Endothelial cell of umbilical vein (primary cell): ENCODE data around the gene KRTAP5-1. TPM values are rescaled to one million over a fixed set of nuclear protein-coding genes. Genes with fewer than 3 reads are reported as not detected.

Experiments used
- BruUV-seq: library from RNA; stranded (reverse); fragments of 400-500 nt; replicated peaks from 2 replicates; lab custom pipeline; 2021; lab: Mats Ljungman, UMichigan
- CTCF ChIA-PET: fragments of 300-600, 350-600 bp; sonication (Branson Sonifier 250); formaldehyde crosslinking; loops from one replicate; lab custom pipeline; 2021; ENCODE audit warnings: antibody characterized with exemption, inconsistent platforms; lab: Charles Lee
- POLR2A ChIA-PET: fragments of 300-600, 350-600 bp; sonication (Branson Sonifier 250); formaldehyde crosslinking; loops from one replicate; lab custom pipeline; 2021; ENCODE audit warnings: antibody characterized with exemption, inconsistent platforms; lab: Charles Lee
- DNase-seq: peaks from one replicate; pipeline ENCODE4 v3.0.0-alpha.2; 2011; ENCODE audit warnings: low read depth, low spot score
- FAIRE-seq: peaks from 2 replicates; lab custom pipeline; 2011; peaks lifted over from hg19 to GRCh38; lab: Jason Lieb, UNC
- H2AFZ ChIP-seq: 2 replicates; pipeline ENCODE4 v1.6.0; 2012; ENCODE audit warnings: low read depth, low read length, control low read depth, inconsistent platforms
- H3K27ac ChIP-seq: 2 replicates; pipeline ENCODE4 v1.5.1; 2011; ENCODE audit warnings: low read depth, mild to moderate bottlenecking, control low read depth, low read length, moderate library complexity; ENCODE audit not compliant: insufficient read depth
- H3K27me3 ChIP-seq, 2 experiments: 2 replicates each; pipeline versions ENCODE4 v1.6.0 to v1.6.1; 2011; ENCODE audit warnings: low read length in 2 of 2, mixed read lengths in 1 of 2; ENCODE audit not compliant: control insufficient read depth in 2 of 2, insufficient read depth in 2 of 2
- H3K36me3 ChIP-seq, 2 experiments: 2 replicates in 1 of 2; 3 replicates in 1 of 2; pipeline ENCODE4 v1.5.1; 2011; ENCODE audit warnings: low read length in 2 of 2, mild to moderate bottlenecking in 1 of 2, moderate library complexity in 1 of 2; ENCODE audit not compliant: control insufficient read depth in 2 of 2, insufficient read depth in 2 of 2; ENCODE audit errors: extremely low read depth in 1 of 2
- H3K4me1 ChIP-seq: 3 replicates; pipeline ENCODE4 v1.5.1; 2011; ENCODE audit warnings: mild to moderate bottlenecking, low read length; ENCODE audit not compliant: control insufficient read depth, insufficient read depth; ENCODE audit errors: extremely low read depth
- H3K4me2 ChIP-seq: 2 replicates; pipeline ENCODE4 v1.6.1; 2011; ENCODE audit warnings: low read length, control low read depth, mixed read lengths; ENCODE audit not compliant: insufficient read depth
- H3K4me3 ChIP-seq, 3 experiments: fragments of 200-600 bp in 1 of 3; sonication (generic), shearing (Covaris generic) in 1 of 3; replicated peaks in 1 of 3; 2 replicates each; pipeline ENCODE4 v1.5.1; 2011 to 2016; ENCODE audit warnings: control low read depth in 3 of 3, low read length in 3 of 3, mild to moderate bottlenecking in 2 of 3, inconsistent platforms in 1 of 3, low read depth in 1 of 3, moderate library complexity in 1 of 3; ENCODE audit not compliant: insufficient read depth in 1 of 3
- H3K79me2 ChIP-seq: 2 replicates; pipeline ENCODE4 v1.6.0; 2012; ENCODE audit warnings: low read length, inconsistent platforms; ENCODE audit not compliant: control insufficient read depth, insufficient read depth
- H3K9ac ChIP-seq: replicated peaks from 2 replicates; pipeline ENCODE3; 2011; ENCODE audit warnings: low read length, control low read depth; ENCODE audit not compliant: insufficient read depth; ENCODE audit errors: extremely low read depth
- H3K9me1 ChIP-seq: replicated peaks from 3 replicates; pipeline ENCODE4 v1.6.0; 2011; ENCODE audit warnings: mild to moderate bottlenecking, low read length; ENCODE audit not compliant: control insufficient read depth, insufficient read depth; ENCODE audit errors: extremely low read depth
- H3K9me3 ChIP-seq: replicated peaks from 2 replicates; pipeline ENCODE4 v1.5.1; 2012; ENCODE audit warnings: low read length, inconsistent platforms; ENCODE audit not compliant: control insufficient read depth, insufficient read depth
- H4K20me1 ChIP-seq: replicated peaks from 2 replicates; pipeline ENCODE3; 2011; ENCODE audit warnings: mild to moderate bottlenecking, low read length; ENCODE audit not compliant: control insufficient read depth, insufficient read depth; ENCODE audit errors: extremely low read depth
- CTCF ChIP-seq, 2 donors: IDR thresholded peaks; 1 replicate in 1 of 2; 2 replicates in 1 of 2; pipeline ENCODE4 v1.5.1; 2011; ENCODE audit warnings: low read length in 2 of 2, mild to moderate bottlenecking in 2 of 2, moderate library complexity in 2 of 2, control low read depth in 1 of 2, inconsistent platforms in 1 of 2, low read depth in 1 of 2; ENCODE audit not compliant: insufficient read depth in 1 of 2; ENCODE audit errors: extremely low read depth in 1 of 2
- EZH2 ChIP-seq: IDR thresholded peaks from 2 replicates; pipeline ENCODE4 v1.6.1; 2012; ENCODE audit warnings: borderline replicate concordance, low read depth, mild to moderate bottlenecking, moderate library complexity, low read length, inconsistent platforms; ENCODE audit not compliant: severe bottlenecking
- FOS ChIP-seq: IDR thresholded peaks from 2 replicates; pipeline ENCODE4 v1.6.1; 2011; ENCODE audit warnings: mild to moderate bottlenecking, low read length, moderate library complexity, borderline replicate concordance; ENCODE audit not compliant: insufficient read depth
- GATA2 ChIP-seq: IDR thresholded peaks from 2 replicates; pipeline ENCODE4 v1.7.0; 2011; ENCODE audit warnings: low read depth, mild to moderate bottlenecking, moderate library complexity, mixed read lengths, low read length; ENCODE audit not compliant: insufficient read length, insufficient read depth
- JUN ChIP-seq: IDR thresholded peaks from 2 replicates; pipeline ENCODE4 v1.6.1; 2011; ENCODE audit warnings: borderline replicate concordance, low read depth; ENCODE audit not compliant: insufficient read length, insufficient read depth
- MAX ChIP-seq: IDR thresholded peaks from 2 replicates; pipeline ENCODE4 v1.6.1; 2011; ENCODE audit not compliant: insufficient read depth, insufficient read length
- MYC ChIP-seq: IDR thresholded peaks from one replicate; pipeline ENCODE4 v1.6.1; 2011; ENCODE audit warnings: mild to moderate bottlenecking, low read depth, low read length
- POLR2A ChIP-seq: IDR thresholded peaks from 2 replicates; pipeline ENCODE4 v1.6.1; 2012; ENCODE audit warnings: low read depth, mild to moderate bottlenecking, control low read depth, low read length
- POLR2AphosphoS5 ChIP-seq: IDR thresholded peaks from 2 replicates; pipeline ENCODE4 v1.6.1; 2012; ENCODE audit warnings: low read depth, mild to moderate bottlenecking, control low read depth, low read length, moderate library complexity; ENCODE audit not compliant: insufficient read depth
- dilution Hi-C: fragments of 300-500 bp; cut with MboI; formaldehyde crosslinking; loops from one replicate; pipeline ENCODE4 v1.15.0; 2019; ENCODE audit warnings: low sequenced_read_pairs; ENCODE audit not compliant: extremely low pct_ligation_motif_present
- intact Hi-C: fragments of 100-400 bp; cut with micrococcal nuclease; formaldehyde crosslinking; loops from one replicate; pipeline ENCODE4 v1.10.0; 2022
- polyA plus RNA-seq, 4 experiments: library from polyadenylated mRNA; depleted of rRNA in 3 of 4; stranded (reverse) in 3 of 4; unstranded in 1 of 4; fragments of >200 nt; gene quantifications; 2 replicates each; pipeline versions ENCODE4 v1.2.1 to v1.2.3, GENCODE V29; 2011 to 2012; ENCODE audit warnings: missing spikeins in 1 of 4
- total RNA-seq: library from RNA; stranded (reverse); gene quantifications from 2 replicates; pipeline ENCODE4 v1.2.3, GENCODE V29; 2021

Gene KRTAP5-1
- total and polyA plus RNA-seq, 2 donors (not counting 3 experiments of a cell fraction or from before 2014, with no cell fraction given): not detected

- Histone ChIP-seq H3K9ac (no peak overlapping the region), H2AFZ (no peak overlapping the region), H3K9me3 (no peaks in the 10 kb centered on the region), H3K4me1 (peaks cover 2% of the 10 kb centered on the region), H4K20me1 (no peaks in the 10 kb centered on the region), H3K4me2 (no peak overlapping the region), H3K4me3 (no peak overlapping the region), H3K36me3 (no peaks in the 10 kb centered on the region), H3K27ac (no peak overlapping the region), H3K27me3 (no peaks in the 10 kb centered on the region), H3K79me2 (no peaks in the 10 kb centered on the region), H3K9me1 (no peaks in the 10 kb centered on the region)
- dilution Hi-C loops (no loop called here), intact Hi-C loops (no loop called here)
- TF ChIP-seq POLR2A (no peak), EZH2 (no peak), POLR2AphosphoS5 (no peak), GATA2 (no peak), CTCF (IDR thresholded peaks at IDR 0.05; ENCODE audit: extremely low read depth in 1 of 2, insufficient read depth in 1 of 2, low read depth in 1 of 2, low read length in 2 of 2) (no peak), MYC (no peak), JUN (no peak), MAX (no peak), FOS (no peak)
- no peak for DNase-seq
- POLR2A ChIA-PET: interaction anchor here (0.6 kb wide), 1 partner anchor 511 kb away, joined by 4 read pairs; no protein-coding TSS in a partner anchor
- no TSS peak for BruUV-seq
- FAIRE-seq: no peak
- CTCF ChIA-PET: interaction anchor here (5.2 to 5.5 kb wide), 2 partner anchors 9 to 19 kb away, joined by 24 to 36 read pairs; no protein-coding TSS in a partner anchor
These were observed 19.2 kb downstream of the KRTAP5-1 start for GRCh38 chr11:1565904-1566247.
